Measurements from ENCODE around the gene SLIT3. TPM values are rescaled to one million over a fixed set of nuclear protein-coding genes. Genes with fewer than 3 reads are reported as not detected.

Gene SLIT3
- total RNA-seq, 1 donor from 2014 or later, result 31.8 TPM

GRCh38 chr5:168800701-168801100 is 500.2 kb downstream of the SLIT3 start:
- H3K9me3 Mint-ChIP-seq (ENCODE audit: unreplicated experiment), result no peaks in the 10 kb centered on the region
- H3K36me3 Mint-ChIP-seq (ENCODE audit: unreplicated experiment), result peaks cover 3% of the 10 kb centered on the region
- no peaks in the 10 kb centered on the region for H3K4me1 Mint-ChIP-seq (ENCODE audit: unreplicated experiment)
- DNase-seq (ENCODE audit: extremely low spot score, unreplicated experiment), result no peak
- H3K27me3 Mint-ChIP-seq (ENCODE audit: unreplicated experiment), result no peaks in the 10 kb centered on the region
- no peak overlapping the region for H3K27ac Mint-ChIP-seq (ENCODE audit: unreplicated experiment)
- no peak for TF ChIP-seq CTCF (IDR thresholded peaks at IDR 0.05)
- no peak overlapping the region for H3K4me3 Mint-ChIP-seq (ENCODE audit: unreplicated experiment)

- Mint-ChIP-seq H3K27me3 (ENCODE audit: unreplicated experiment) (no peaks in the 10 kb centered on the region), H3K9me3 (ENCODE audit: unreplicated experiment) (no peaks in the 10 kb centered on the region), H3K27ac (ENCODE audit: unreplicated experiment) (no peak overlapping the region), H3K4me1 (ENCODE audit: unreplicated experiment) (no peaks in the 10 kb centered on the region), H3K36me3 (ENCODE audit: unreplicated experiment) (peaks cover 3% of the 10 kb centered on the region), H3K4me3 (ENCODE audit: unreplicated experiment) (no peak overlapping the region)
- no peak for TF ChIP-seq CTCF (IDR thresholded peaks at IDR 0.05)
- no peak for DNase-seq (ENCODE audit: extremely low spot score, unreplicated experiment)
These were observed 502.6 kb downstream of the SLIT3 start for GRCh38 chr5:168798065-168799023.

- H3K27me3 Mint-ChIP-seq (ENCODE audit: unreplicated experiment), result no peaks in the 10 kb centered on the region
- H3K4me3 Mint-ChIP-seq (ENCODE audit: unreplicated experiment), result no peak overlapping the region
- H3K9me3 Mint-ChIP-seq (ENCODE audit: unreplicated experiment), result no peaks in the 10 kb centered on the region
- no peak for DNase-seq (ENCODE audit: extremely low spot score, unreplicated experiment)
- no peaks in the 10 kb centered on the region for H3K4me1 Mint-ChIP-seq (ENCODE audit: unreplicated experiment)
- H3K27ac Mint-ChIP-seq (ENCODE audit: unreplicated experiment), result no peak overlapping the region
- peaks cover 4% of the 10 kb centered on the region for H3K36me3 Mint-ChIP-seq (ENCODE audit: unreplicated experiment)
- no peak for TF ChIP-seq CTCF (IDR thresholded peaks at IDR 0.05)
These were observed 504.1 kb downstream of the SLIT3 start for GRCh38 chr5:168796593-168797580.

GRCh38 chr5:168796000-168796399 is 504.9 kb downstream of the SLIT3 start:
- Mint-ChIP-seq H3K4me3 (ENCODE audit: unreplicated experiment) (no peak overlapping the region), H3K27ac (ENCODE audit: unreplicated experiment) (no peak overlapping the region), H3K4me1 (ENCODE audit: unreplicated experiment) (no peaks in the 10 kb centered on the region), H3K9me3 (ENCODE audit: unreplicated experiment) (no peaks in the 10 kb centered on the region), H3K27me3 (ENCODE audit: unreplicated experiment) (no peaks in the 10 kb centered on the region), H3K36me3 (ENCODE audit: unreplicated experiment) (peaks cover 4% of the 10 kb centered on the region)
- no peak for TF ChIP-seq CTCF (IDR thresholded peaks at IDR 0.05)
- no peak for DNase-seq (ENCODE audit: extremely low spot score, unreplicated experiment)
